BE2C (cell line): ENCODE results near the gene CLK1.

ENCODE experiments used
- DNase-seq: peaks from one replicate; pipeline ENCODE4 v3.0.0-alpha.2; 2020
- H3K27me3 ChIP-seq: fragments of 250-450 bp; sonication (Bioruptor Pico); 2 replicates; pipeline ENCODE4 v1.5.1; 2020; ENCODE audit warnings: mild to moderate bottlenecking
- H3K36me3 ChIP-seq: fragments of 250-450 bp; sonication (Bioruptor Pico); 2 replicates; pipeline ENCODE4 v1.5.1; 2020; ENCODE audit warnings: mild to moderate bottlenecking
- H3K4me1 ChIP-seq: fragments of 250-450 bp; sonication (Bioruptor Pico); 2 replicates; pipeline ENCODE4 v1.5.1; 2020
- H3K4me3 ChIP-seq: 2 replicates; pipeline ENCODE4 v1.5.1; 2011; ENCODE audit warnings: low read depth, low read length
- H3K9me3 ChIP-seq: fragments of 250-450 bp; sonication (Bioruptor Pico); 2 replicates; pipeline ENCODE4 v1.5.1; 2020
- CTCF ChIP-seq: IDR thresholded peaks from 2 replicates; pipeline ENCODE4 v1.5.1; 2012; ENCODE audit warnings: mild to moderate bottlenecking, low read depth, low read length

CLK1 gene

GRCh38 chr2:200845669-200846325, 18.7 kb downstream of the CLK1 start:
- Histone ChIP-seq H3K27me3 (no peaks in the 10 kb centered on the region), H3K9me3 (no peaks in the 10 kb centered on the region), H3K4me1 (no peaks in the 10 kb centered on the region), H3K4me3 (no peak overlapping the region), H3K36me3 (peaks cover 3% of the 10 kb centered on the region)
- TF ChIP-seq CTCF = no peak
- DNase-seq = no peak

- no peaks in the 10 kb centered on the region for H3K9me3 ChIP-seq
- H3K27me3 ChIP-seq = no peaks in the 10 kb centered on the region
- no peak overlapping the region for H3K4me3 ChIP-seq
- no peak for DNase-seq
- TF ChIP-seq CTCF = no peak
- no peaks in the 10 kb centered on the region for H3K4me1 ChIP-seq
- H3K36me3 ChIP-seq = peaks cover under 1% of the 10 kb centered on the region; the same call in 1 of the 2 replicates
These were observed 19.3 kb downstream of the CLK1 start for GRCh38 chr2:200845194-200845593.

GRCh38 chr2:200843993-200844948, 20.2 kb downstream of the CLK1 start:
- Histone ChIP-seq H3K9me3 (no peaks in the 10 kb centered on the region), H3K4me1 (no peaks in the 10 kb centered on the region), H3K36me3 (no peaks in the 10 kb centered on the region), H3K27me3 (no peaks in the 10 kb centered on the region), H3K4me3 (no peak overlapping the region)
- no peak for TF ChIP-seq CTCF
- no peak for DNase-seq

- no peaks in the 10 kb centered on the region for H3K36me3 ChIP-seq
- H3K4me1 ChIP-seq = no peaks in the 10 kb centered on the region
- H3K4me3 ChIP-seq = no peak overlapping the region
- TF ChIP-seq CTCF = no peak
- no peaks in the 10 kb centered on the region for H3K9me3 ChIP-seq
- no peak for DNase-seq
- H3K27me3 ChIP-seq = no peaks in the 10 kb centered on the region
These were observed 24.9 kb downstream of the CLK1 start for GRCh38 chr2:200839513-200839912.

- no peak for DNase-seq
- no peaks in the 10 kb centered on the region for H3K9me3 ChIP-seq
- no peak overlapping the region for H3K4me3 ChIP-seq
- H3K4me1 ChIP-seq = no peaks in the 10 kb centered on the region
- TF ChIP-seq CTCF = no peak
- H3K36me3 ChIP-seq = no peaks in the 10 kb centered on the region
- no peaks in the 10 kb centered on the region for H3K27me3 ChIP-seq
These were observed 29.8 kb downstream of the CLK1 start for GRCh38 chr2:200834701-200835100.

GRCh38 chr2:200829258-200829655, 35.2 kb downstream of the CLK1 start:
- Histone ChIP-seq H3K27me3 (no peaks in the 10 kb centered on the region), H3K4me3 (no peak overlapping the region), H3K9me3 (no peaks in the 10 kb centered on the region), H3K4me1 (peaks cover 10% of the 10 kb centered on the region; the same call in 1 of the 2 replicates), H3K36me3 (peaks cover 4% of the 10 kb centered on the region; the same call in 1 of the 2 replicates)
- no peak for TF ChIP-seq CTCF
- DNase-seq = no peak
